WI38 (cell line): ENCODE data around the gene GABRG3.

ENCODE experiments used
- H3K4me3 ChIP-seq: 2 replicates; pipeline ENCODE4 v1.5.1; 2011; ENCODE audit warnings: low read depth, mild to moderate bottlenecking, control low read depth, low read length
- CTCF ChIP-seq: IDR thresholded peaks from 2 replicates; pipeline ENCODE4 v1.5.1; 2012; ENCODE audit warnings: low read depth, mild to moderate bottlenecking, control low read depth, low read length

The GABRG3 gene

GRCh38 chr15:27495963-27496459, 525.0 kb downstream of the GABRG3 start:
- TF ChIP-seq CTCF: no peak
- no peak overlapping the region for H3K4me3 ChIP-seq

GRCh38 chr15:27498700-27499099, 527.7 kb downstream of the GABRG3 start:
- no peak overlapping the region for H3K4me3 ChIP-seq
- TF ChIP-seq CTCF: no peak

DNA sequence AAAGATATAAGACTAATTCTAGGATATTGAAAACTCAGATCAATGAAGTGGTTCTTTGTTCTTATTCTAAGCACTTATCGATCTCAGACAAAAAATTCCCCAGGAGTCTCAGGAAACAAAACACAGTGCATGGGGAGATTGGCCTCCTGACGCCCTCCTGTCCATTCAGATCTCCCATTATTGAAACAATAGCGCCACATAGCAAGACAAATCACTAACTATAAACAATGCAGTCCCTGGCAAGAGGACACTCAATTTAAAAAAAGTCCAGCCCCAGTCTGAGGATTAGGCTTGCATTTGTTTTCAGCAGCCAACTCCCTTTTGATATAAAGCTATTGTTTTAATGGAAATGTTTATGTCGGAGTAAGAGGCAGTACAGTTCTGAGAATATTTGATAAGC, 528.2 kb downstream of the GABRG3 start:
- TF ChIP-seq CTCF: no peak
- H3K4me3 ChIP-seq: no peak overlapping the region

- no peak for TF ChIP-seq CTCF
- H3K4me3 ChIP-seq: no peak overlapping the region
Measured at GRCh38 chr15:27499719-27500118, 528.7 kb downstream of the GABRG3 start.

- no peak for TF ChIP-seq CTCF
- H3K4me3 ChIP-seq: no peak overlapping the region
Measured at GRCh38 chr15:27500206-27500605, 529.2 kb downstream of the GABRG3 start.

- no peak overlapping the region for H3K4me3 ChIP-seq
- TF ChIP-seq CTCF: no peak
Measured at GRCh38 chr15:27506752-27507151, 535.8 kb downstream of the GABRG3 start.

DNA sequence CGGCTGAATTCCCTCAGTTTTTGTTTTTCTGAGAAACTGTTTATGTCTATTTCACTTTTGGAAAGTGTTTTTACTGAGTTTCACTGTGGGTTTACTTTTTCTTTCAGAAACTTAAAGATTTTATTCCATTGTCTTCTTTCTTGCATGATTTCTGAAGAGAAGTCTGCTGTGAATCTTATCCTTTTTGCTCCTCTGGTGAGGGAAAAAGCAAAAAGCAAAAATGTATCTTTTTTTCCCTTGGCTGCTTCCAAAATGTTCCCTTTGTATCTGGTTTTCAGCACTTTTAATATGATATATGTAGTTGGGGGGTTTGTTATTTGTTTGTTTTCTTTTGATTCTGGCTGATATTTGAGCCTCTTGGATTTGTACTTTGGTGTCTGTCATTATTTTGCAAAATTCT, 538.0 kb downstream of the GABRG3 start:
- TF ChIP-seq CTCF: no peak

More for the DNA sequence above, 538.0 kb downstream of the GABRG3 start:
- no peak overlapping the region for H3K4me3 ChIP-seq
